Non-pigmented ciliary epithelial cell (primary cell): ENCODE data around the gene PCYT2.
"Not testable (repeated sequence)": the region's sequence is repeated elsewhere in the genome, so short reads cannot be mapped to it uniquely, and the experiment has no call there.

Experiments used
- DNase-seq: peaks from one replicate; pipeline ENCODE4 v3.0.0-alpha.2; 2010; ENCODE audit warnings: low read depth

Gene PCYT2

DNA sequence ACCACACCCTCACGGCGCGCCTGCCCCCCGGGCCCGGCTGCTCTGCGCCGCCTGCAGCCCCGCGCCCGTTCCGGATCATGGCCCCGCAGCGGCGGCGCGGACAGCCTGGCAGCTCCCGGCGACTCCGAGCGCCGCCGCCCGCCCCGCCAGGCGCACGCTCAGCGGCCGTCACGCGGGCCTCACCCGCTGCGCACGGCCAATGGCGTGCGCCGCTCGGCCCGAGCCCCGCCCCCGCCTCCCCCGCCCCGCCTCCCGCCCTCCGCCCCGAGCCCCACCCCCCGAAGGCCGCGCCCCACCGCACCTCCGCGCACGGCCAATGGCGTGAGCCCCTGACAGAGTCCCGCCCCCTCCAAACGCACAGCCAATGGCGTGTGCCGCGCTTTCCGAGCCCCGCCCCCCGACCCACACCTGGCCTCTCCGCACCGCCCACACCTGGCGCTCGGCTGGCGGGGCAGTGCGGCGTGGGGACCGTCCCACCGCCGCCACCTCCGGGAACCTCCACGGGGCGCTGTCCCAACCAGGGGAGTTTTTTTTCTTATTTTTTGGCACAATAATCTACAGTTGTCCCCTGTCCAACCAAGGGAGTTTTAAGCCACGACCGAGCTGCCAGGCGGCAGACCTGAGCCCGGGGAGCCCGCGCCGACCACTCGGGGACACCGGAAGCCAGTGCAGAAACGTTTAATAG lies at the start of gene PCYT2:
TSS of gene PCYT2 (minus strand) at position 123 of the 685 bp plus-strand sequence. CDS start at position 79, 44 bp downstream.
- no peak for DNase-seq

DNA sequence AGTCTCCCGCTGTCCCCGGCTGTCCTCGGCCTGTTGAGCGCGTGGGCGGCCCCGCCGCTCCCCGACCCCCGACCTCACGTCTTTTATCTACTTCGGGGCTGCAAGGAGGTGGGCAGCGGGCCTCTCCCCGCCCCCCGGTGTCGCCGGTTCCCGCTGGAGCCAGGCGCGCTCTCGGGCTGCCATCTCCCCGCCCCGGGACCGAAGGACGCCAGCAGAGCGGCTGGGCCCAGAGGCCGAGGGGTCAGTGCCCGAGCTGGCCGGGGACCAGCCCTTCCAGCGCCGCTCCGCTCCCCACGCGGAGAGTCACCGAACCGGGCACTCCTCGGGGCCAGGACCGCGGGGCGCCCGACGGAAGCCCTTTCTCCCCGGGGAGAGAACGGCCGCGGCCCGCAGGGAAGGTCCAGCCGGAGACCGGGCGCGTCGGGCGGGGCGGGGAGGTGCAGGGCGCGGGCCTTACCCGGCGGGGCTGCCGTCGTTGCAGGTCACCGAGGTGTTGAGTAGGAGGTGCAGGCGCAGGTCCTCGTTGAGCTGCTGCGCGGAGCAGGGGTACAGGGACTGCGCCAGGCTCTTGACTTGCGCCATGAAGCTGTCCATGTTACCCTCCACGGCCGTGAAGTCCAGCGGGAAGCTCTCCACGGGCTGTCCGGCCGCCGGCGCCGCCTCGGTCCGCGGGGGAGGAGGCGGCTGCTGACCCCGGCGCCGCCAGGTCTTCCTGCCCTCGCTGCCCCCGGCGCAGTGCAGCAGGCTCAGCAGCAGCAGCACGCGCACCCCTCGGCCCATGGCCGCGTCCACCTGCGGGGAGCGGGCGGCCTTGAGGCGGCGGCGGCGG lies 49.1 kb upstream of the PCYT2 start:
- no peak for DNase-seq

GRCh38 chr17:81959362-81960129 lies 48.3 kb upstream of the PCYT2 start:
- no peak for DNase-seq

GRCh38 chr17:81958633-81959342 lies 47.6 kb upstream of the PCYT2 start:
- no peak for DNase-seq

DNA sequence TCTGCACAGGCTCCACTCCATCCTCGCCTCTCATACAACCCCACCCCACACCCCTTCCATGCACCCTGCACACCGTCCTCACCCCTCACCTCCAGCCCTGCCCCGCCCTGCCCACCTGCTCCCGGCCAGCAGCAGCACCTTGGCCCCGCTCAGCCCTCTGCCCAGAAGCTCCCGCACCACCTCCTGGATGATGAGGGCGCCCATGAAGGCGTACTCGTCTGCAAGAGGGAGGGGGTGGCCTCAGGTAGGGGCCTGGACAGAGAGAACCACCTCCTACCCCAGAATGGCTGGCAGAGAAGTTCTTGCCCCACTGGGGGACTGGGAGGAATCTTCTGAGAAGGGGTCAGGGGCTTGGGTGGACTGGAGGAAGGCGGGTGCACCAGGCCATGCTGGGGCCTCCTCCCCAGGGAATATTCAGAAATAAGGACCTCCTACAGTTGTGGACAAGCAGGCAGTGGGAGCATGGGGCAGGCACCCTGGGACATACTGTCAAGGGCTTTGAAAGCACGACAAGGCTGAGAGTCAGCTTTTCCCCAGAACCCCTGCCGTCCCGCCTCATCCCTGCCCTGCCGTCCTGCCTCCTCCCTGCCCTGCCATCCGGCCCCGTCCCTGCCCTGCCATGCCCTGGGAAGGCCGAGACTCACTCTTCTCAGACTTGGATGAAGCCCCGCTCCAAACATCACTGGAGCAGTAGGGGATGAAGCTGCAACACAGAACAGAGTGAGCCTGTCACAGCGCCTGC lies 46.7 kb upstream of the PCYT2 start:
- no peak for DNase-seq

DNA sequence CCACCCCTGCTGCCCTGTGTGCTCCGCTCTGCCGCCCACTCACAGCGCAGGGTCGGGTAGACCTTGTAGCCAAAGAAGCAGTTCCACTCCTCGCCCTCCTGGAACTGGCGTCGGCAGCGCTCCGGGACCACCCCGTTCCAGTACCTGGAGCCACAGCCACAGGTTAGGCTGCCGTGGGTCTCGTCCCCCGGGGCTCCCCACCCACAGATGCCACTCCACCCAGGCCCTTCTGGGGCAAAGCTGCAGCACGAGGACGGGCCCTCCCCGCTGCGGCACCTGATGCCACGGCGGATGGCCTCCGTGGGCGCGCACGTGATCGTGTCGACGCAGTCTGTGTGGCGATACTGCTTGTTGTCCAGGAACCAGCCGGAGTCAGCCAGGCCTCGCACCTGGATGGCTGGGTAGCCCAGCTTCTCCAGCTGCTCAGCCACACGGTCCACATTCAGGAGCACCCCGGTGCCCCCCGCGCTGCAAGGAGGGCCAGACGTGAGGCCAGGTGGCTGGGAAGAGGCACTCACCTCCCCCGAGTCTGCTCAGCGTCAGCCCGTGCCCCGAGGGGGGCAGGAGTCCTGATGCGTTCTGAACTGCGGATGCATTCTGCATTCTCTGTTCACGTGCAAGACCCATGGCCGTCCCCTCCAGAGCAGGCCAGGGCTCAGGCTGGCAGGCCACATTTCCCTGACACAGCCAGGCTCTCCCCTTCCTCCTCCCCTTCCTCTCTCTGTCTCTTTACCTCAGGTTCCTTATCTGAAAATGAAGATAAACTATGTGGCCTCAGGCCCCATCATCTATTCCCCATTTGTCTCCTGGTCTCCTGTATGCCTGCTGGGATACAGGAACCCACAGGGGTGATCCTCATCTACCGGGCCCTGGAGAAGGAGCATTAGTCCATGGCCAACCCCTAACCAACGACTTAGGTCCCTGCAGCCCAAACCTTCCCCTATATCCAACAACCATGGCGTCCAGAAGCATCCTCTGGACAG lies 45.7 kb upstream of the PCYT2 start:
- DNase-seq: no peak

GRCh38 chr17:81955756-81956544 lies 44.8 kb upstream of the PCYT2 start:
- no peak for DNase-seq

GRCh38 chr17:81955058-81955681 lies 44.0 kb upstream of the PCYT2 start:
- no peak for DNase-seq

- no peak for DNase-seq
These were observed 43.2 kb upstream of the PCYT2 start for GRCh38 chr17:81954131-81955057.

DNA sequence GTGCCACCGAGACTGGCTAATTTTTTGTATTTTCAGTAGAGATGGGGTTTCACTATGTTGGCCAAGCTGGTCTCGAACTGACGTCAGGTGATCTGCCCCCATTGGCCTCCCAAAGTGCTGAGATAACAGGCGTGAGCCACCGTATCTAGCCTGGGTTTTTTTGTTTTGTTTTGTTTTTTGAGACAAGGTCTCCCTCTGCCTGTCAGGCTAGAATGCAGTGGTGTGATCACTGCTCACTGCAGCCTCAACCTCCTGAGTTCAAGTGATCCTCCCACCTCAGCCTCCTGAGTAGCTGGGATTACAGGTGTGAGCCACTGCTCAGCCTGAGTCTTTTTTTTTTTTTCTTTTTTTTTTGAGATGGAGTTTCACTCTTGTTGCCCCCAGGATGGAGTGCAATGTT lies 42.2 kb upstream of the PCYT2 start:
- not testable (repeated sequence) for DNase-seq

GRCh38 chr17:81952792-81953228 lies 41.6 kb upstream of the PCYT2 start:
- DNase-seq: no peak

DNA sequence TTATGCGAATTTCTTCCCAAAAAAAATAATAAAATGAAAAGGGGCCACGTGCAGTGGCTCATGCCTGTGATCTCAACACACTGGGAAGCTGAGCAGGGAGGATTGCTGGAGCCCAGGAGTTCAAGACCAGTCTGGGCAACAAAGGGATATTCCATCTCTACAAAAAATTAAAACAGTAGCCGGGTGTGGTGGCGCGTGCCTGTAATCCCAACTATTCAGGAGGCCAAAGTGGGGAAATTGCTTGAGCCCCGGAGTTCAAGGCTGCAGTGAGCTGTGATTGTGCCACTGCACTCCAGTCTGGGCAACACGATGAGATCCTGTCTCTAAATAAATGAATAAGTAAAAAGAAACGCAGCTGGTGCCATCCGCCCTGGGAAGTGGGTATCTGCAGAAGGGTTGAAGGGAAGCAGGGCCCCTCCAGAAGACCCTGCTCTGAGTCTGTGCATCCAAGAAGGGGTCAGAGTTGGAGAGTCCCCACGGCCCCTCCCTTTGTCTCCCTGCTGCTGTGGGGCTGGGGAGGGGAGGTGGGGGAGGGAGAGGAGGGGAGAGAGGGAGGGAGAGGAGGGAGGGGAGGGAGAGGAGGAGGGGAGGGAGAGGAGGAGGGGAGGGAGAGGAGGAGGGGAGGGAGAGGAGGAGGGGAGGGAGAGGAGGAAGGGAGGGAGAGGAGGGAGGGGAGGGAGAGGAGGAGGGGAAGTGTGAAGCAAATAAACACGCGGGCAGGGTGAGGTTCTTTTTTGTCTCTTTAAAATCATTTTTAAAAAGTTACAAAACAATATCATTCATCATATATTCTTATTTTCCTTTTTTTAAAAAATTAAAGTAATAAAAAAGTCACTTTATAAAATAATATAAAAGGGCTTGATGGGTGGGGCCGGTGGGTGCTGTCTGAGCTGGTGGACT lies 40.8 kb upstream of the PCYT2 start:
- no peak for DNase-seq

- DNase-seq: no peak
These were observed 39.3 kb upstream of the PCYT2 start for GRCh38 chr17:81950501-81950900.

DNA sequence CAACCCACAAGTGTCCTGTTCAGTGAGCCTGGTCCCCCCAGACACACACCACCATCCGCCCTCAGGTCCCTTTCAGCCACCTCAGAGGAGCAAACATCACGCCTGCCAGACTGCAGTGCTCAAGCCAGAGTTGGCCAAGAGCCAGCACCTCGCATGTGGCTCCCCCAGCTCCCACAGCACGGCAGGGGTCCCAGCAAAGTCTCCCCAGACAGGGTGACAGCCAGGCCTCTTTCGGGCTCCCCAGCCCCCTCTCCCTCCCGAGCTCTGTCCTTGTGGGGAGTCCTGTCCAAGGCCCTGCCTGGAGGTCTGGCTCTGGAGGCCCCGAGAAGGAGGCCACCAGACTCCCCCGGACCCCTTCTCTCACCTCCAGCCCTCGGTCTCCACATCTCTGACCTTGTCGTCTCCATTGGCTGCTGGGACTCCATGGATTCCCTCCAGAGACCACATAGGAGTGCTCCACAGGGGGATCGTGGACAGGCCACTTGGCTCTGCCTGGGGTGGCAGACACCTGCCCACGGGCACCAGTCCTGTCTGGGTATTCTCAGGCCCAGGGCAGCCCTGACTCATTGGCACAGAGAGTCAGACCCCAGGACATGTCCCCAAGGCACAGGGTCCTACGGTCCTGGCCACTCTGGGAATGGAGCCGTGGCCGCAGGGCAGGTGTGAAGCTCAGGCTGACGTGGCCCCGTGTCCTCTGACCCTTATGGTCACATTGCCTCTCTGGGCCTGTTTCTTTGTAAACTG lies 37.6 kb upstream of the PCYT2 start:
- DNase-seq: no peak

- no peak for DNase-seq
These were observed 36.0 kb upstream of the PCYT2 start, which contains the start of gene MYADML2 for GRCh38 chr17:81947189-81947588. Gene MYADML2 (minus strand): TSS chr17:81947233. CDS start chr17:81941741, 5,492 bp downstream.

- DNase-seq: no peak
These were observed 33.7 kb upstream of the PCYT2 start for GRCh38 chr17:81944858-81945257.
